PC-9 (cell line): Measurements from ENCODE around the gene EOGT. TPM values are rescaled to one million over a fixed set of nuclear protein-coding genes. Genes with fewer than 3 reads are reported as not detected.

Source experiments
- BruUV-seq: library from RNA; stranded (reverse); fragments of 400-500 nt; replicated peaks from 2 replicates; lab custom pipeline; 2021; lab: Mats Ljungman, UMichigan
- CTCF ChIA-PET: fragments of 300-600 bp; sonication (Branson Sonifier 250); formaldehyde crosslinking; loops from one replicate; lab custom pipeline; 2022; ENCODE audit warnings: antibody characterized with exemption; lab: Charles Lee
- POLR2A ChIA-PET: fragments of 300-600 bp; sonication (Branson Sonifier 250); formaldehyde crosslinking; loops from one replicate; lab custom pipeline; 2022; ENCODE audit warnings: antibody characterized with exemption; ENCODE audit not compliant: unreplicated experiment; lab: Charles Lee
- DNase-seq, 2 experiments: peaks; one replicate each; pipeline versions ENCODE4 v3.0.0 to v3.0.0-alpha.2; 2015 to 2022; ENCODE audit warnings: mixed read lengths in 1 of 2
- H2AFZ ChIP-seq: fragments of 200-600 bp; sonication (generic); 2 replicates; pipeline ENCODE4 v1.8.1; 2017; ENCODE audit warnings: antibody characterized with exemption
- H3F3A ChIP-seq: fragments of 200-600 bp; sonication (generic); 2 replicates; pipeline ENCODE4 v1.8.1; 2017; ENCODE audit warnings: antibody characterized with exemption, mild to moderate bottlenecking, low read depth; ENCODE audit not compliant: insufficient read depth
- H3K27ac ChIP-seq: fragments of 200-600 bp; sonication (generic); 2 replicates; pipeline ENCODE4 v1.6.1; 2016; ENCODE audit warnings: mixed run types
- H3K27me3 ChIP-seq: fragments of 200-600 bp; sonication (generic); 2 replicates; pipeline ENCODE4 v1.6.1; 2016; ENCODE audit warnings: low read depth, mixed run types; ENCODE audit not compliant: insufficient read depth
- H3K36me3 ChIP-seq: fragments of 200-600 bp; sonication (generic); 2 replicates; pipeline ENCODE4 v1.6.1; 2016; ENCODE audit warnings: low read depth, mixed run types
- H3K4me1 ChIP-seq: fragments of 200-600 bp; sonication (generic); replicated peaks from 2 replicates; pipeline ENCODE4 v1.6.1; 2016; ENCODE audit warnings: mixed run types; ENCODE audit not compliant: insufficient read depth
- H3K4me2 ChIP-seq: fragments of 200-600 bp; sonication (generic); 2 replicates; pipeline ENCODE4 v1.6.1; 2017; ENCODE audit warnings: mixed run types
- H3K4me3 ChIP-seq: fragments of 200-600 bp; sonication (generic); 2 replicates; pipeline ENCODE4 v1.6.1; 2016; ENCODE audit warnings: mixed run types
- H3K79me2 ChIP-seq: fragments of 200-600 bp; sonication (generic); 2 replicates; pipeline ENCODE4 v1.6.1; 2017; ENCODE audit warnings: low read depth, mixed run types
- H3K9me2 ChIP-seq: fragments of 200-600 bp; sonication (generic); 2 replicates; pipeline ENCODE4 v1.8.1; 2017; ENCODE audit warnings: mild to moderate bottlenecking; ENCODE audit not compliant: insufficient read depth
- H3K9me3 ChIP-seq: fragments of 200-600 bp; sonication (generic); 2 replicates; pipeline ENCODE4 v1.8.1; 2016; ENCODE audit warnings: low read depth; ENCODE audit not compliant: insufficient read depth
- H4K20me1 ChIP-seq: fragments of 200-600 bp; sonication (generic); 2 replicates; pipeline ENCODE4 v1.8.1; 2017; ENCODE audit not compliant: insufficient read depth
- CTCF ChIP-seq: fragments of 200-600 bp; sonication (generic); conservative IDR thresholded peaks from 2 replicates; pipeline ENCODE4 v1.6.1; 2017; ENCODE audit warnings: mixed run types, antibody characterized with exemption, mild to moderate bottlenecking, moderate library complexity
- EZH2 ChIP-seq: fragments of 200-600 bp; sonication (generic); IDR thresholded peaks from 2 replicates; pipeline ENCODE4 v1.8.0; 2017; ENCODE audit warnings: antibody characterized with exemption, low read depth
- intact Hi-C: fragments of 100-400 bp; cut with micrococcal nuclease; formaldehyde crosslinking; loops from one replicate; pipeline ENCODE4 v1.10.0; 2022; ENCODE audit not compliant: unreplicated experiment
- total RNA-seq: library from RNA; stranded (reverse); gene quantifications from 2 replicates; pipeline ENCODE4 v1.2.3, GENCODE V29; 2021

Gene EOGT
- total RNA-seq, 1 experiment from 2014 or later: 11.0 TPM

- no peaks in the 10 kb centered on the region for H3K4me1 ChIP-seq
- H3K79me2 ChIP-seq: no peaks in the 10 kb centered on the region
- H4K20me1 ChIP-seq: no peaks in the 10 kb centered on the region
- POLR2A ChIA-PET: no interaction called here
- H3K27me3 ChIP-seq: no peaks in the 10 kb centered on the region
- H3K9me3 ChIP-seq: no peaks in the 10 kb centered on the region
- H3K9me2 ChIP-seq: no peaks in the 10 kb centered on the region
- BruUV-seq: no TSS peak
- no peak for DNase-seq
- intact Hi-C loops: no loop called here
- no peaks in the 10 kb centered on the region for H3F3A ChIP-seq
- H2AFZ ChIP-seq: no peak overlapping the region
- no peaks in the 10 kb centered on the region for H3K36me3 ChIP-seq
- no peak overlapping the region for H3K4me2 ChIP-seq
- TF ChIP-seq EZH2 (no peak), CTCF (no peak)
- H3K4me3 ChIP-seq: no peak overlapping the region
- CTCF ChIA-PET: no interaction called here
- H3K27ac ChIP-seq: no peak overlapping the region
Observed at GRCh38 chr3:68997887-68998286, 15.6 kb downstream of the EOGT start.

GRCh38 chr3:68996356-68996995 is 17.0 kb downstream of the EOGT start:
- no peak overlapping the region for H3K27ac ChIP-seq
- no peaks in the 10 kb centered on the region for H4K20me1 ChIP-seq
- no peaks in the 10 kb centered on the region for H3K9me3 ChIP-seq
- H3K4me1 ChIP-seq: no peaks in the 10 kb centered on the region
- H3K79me2 ChIP-seq: no peaks in the 10 kb centered on the region
- intact Hi-C loops: no loop called here
- no peak for TF ChIP-seq EZH2
- no peak for TF ChIP-seq CTCF
- CTCF ChIA-PET: no interaction called here
- no TSS peak for BruUV-seq
- no peaks in the 10 kb centered on the region for H3K36me3 ChIP-seq
- POLR2A ChIA-PET: no interaction called here
- no peak overlapping the region for H3K4me2 ChIP-seq
- no peak overlapping the region for H2AFZ ChIP-seq
- DNase-seq: no peak
- no peaks in the 10 kb centered on the region for H3K9me2 ChIP-seq
- H3K4me3 ChIP-seq: no peak overlapping the region
- no peaks in the 10 kb centered on the region for H3K27me3 ChIP-seq
- H3F3A ChIP-seq: no peaks in the 10 kb centered on the region

DNA sequence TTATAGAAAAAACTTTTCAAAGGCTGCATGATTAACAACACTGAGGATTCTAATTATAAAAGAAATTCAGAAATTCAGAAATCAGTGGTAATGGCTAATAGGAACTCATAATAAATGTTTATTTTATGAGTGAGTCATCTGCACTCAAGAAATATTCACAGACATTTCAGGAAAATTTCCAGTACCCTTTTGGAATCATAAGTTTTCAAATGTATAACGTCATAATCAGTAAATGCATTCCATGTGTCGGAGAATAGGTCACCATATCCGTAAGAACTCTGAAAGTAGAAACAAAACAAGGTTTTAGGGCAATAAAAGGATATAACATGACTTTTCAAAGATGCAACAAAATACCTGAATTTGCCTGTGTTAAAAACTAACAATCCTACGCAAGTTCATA is 24.7 kb downstream of the EOGT start:
- no peaks in the 10 kb centered on the region for H3K36me3 ChIP-seq
- no peak for DNase-seq
- H3K4me3 ChIP-seq: no peak overlapping the region
- TF ChIP-seq EZH2 (no peak), CTCF (no peak)
- H3K27me3 ChIP-seq: no peaks in the 10 kb centered on the region
- POLR2A ChIA-PET: no interaction called here
- H3K4me1 ChIP-seq: no peaks in the 10 kb centered on the region
- BruUV-seq: no TSS peak
- no peaks in the 10 kb centered on the region for H4K20me1 ChIP-seq
- no peak overlapping the region for H3K27ac ChIP-seq
- CTCF ChIA-PET: no interaction called here
- H3K79me2 ChIP-seq: no peaks in the 10 kb centered on the region
- H3K4me2 ChIP-seq: no peak overlapping the region
- no peaks in the 10 kb centered on the region for H3K9me3 ChIP-seq
- no peaks in the 10 kb centered on the region for H3K9me2 ChIP-seq
- H3F3A ChIP-seq: no peaks in the 10 kb centered on the region
- no peak overlapping the region for H2AFZ ChIP-seq
- intact Hi-C loops: no loop called here
